Hematopoietic multipotent progenitor cell treated with erythropoietin and hydrocortisone succinate and interleukin-3 and kit ligand, for 6 days (in vitro differentiated cells): ENCODE results near the gene MUC2.

Experiments
- DNase-seq: peaks from one replicate; pipeline ENCODE4 v3.0.0-alpha.2; 2015

The MUC2 gene

GRCh38 chr11:1074244-1075221 lies at the start of gene MUC2:
MUC2 (plus strand) TSS chr11:1074874.
- DNase-seq = no peak

- no peak for DNase-seq
Measured at GRCh38 chr11:1025410-1026162, 49.1 kb upstream of the MUC2 start.

GRCh38 chr11:1026163-1026450 lies 48.6 kb upstream of the MUC2 start:
- DNase-seq = no peak

- DNase-seq = no peak
Measured at GRCh38 chr11:1026641-1027482, 47.8 kb upstream of the MUC2 start.

- no peak for DNase-seq
Measured at GRCh38 chr11:1027483-1028290, 47.0 kb upstream of the MUC2 start.

DNA sequence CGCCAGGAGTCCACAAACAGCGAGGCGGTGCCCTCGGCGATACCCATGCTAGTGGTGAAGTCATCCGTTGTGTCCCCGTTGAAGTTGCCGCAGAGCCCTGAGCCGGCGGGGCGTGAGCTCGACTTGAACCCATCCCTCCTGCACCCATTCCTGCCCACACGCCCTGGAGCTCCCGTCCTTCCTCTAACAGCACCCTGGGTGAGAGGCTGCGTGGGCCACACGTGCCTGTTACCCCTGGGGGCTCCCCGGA lies 46.5 kb upstream of the MUC2 start:
- no peak for DNase-seq

- DNase-seq = no peak
Measured at GRCh38 chr11:1028616-1029015, 46.1 kb upstream of the MUC2 start.

GRCh38 chr11:1029051-1029450 lies 45.6 kb upstream of the MUC2 start:
- no peak for DNase-seq

DNA sequence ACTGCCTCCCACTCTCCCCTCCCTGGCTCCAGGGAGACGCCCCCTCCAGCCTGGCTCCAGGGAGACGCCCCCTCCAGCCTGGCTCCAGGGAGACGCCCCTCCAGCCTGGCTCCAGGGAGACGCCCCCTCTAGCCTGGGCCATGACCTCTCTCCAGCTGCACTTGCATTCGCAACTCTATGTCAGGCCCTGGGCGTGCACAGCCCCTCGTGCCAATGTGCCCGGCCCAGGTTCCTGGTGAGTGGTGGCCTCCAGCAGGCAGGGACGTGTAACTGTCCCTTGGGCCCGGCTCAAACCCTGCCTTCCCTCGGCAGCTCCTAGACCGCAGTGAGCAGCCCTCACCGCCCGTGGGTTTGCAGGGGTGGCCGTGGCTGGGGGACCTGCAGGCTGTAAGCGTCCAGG lies 45.0 kb upstream of the MUC2 start:
- no peak for DNase-seq

DNA sequence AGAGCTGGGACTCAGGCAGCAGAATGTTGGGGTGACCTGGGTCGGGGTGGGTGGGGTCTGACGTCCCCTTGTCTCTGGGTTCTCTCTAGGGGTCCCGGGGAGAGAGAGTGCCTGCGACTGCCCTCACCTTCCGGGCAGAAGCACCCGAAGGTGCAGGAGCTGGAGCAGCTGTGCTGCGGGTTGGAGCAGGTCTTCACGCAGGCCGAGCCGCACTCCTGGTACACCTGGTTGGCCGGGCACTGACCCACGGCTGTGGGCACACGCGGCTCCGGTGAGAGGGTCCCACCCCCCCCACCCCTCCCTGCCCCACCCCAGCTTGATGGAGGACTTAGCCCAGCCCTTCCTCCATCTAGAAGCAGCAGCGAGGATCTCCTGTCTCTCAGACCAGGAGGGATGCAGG lies 44.6 kb upstream of the MUC2 start:
- no peak for DNase-seq

DNA sequence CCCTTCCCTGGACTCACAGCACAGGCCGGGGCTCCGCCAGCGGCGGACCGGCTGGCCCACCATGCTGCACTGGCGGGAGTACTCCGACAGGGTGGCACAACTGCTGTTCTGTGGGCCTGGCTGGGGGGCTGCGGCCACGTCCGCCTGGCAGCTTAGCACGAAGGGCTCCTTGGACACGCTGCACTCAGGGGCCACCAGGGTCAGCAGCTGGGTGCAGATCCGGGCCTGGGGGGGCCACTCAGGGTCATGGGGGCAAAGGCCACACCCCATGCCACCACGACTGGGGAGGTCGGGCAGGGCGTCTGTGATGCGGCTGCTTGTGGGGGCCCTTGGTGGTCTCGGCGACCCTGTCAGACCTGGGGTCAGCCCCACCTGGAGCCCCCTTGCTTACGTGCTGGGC lies 44.1 kb upstream of the MUC2 start:
- no peak for DNase-seq

DNA sequence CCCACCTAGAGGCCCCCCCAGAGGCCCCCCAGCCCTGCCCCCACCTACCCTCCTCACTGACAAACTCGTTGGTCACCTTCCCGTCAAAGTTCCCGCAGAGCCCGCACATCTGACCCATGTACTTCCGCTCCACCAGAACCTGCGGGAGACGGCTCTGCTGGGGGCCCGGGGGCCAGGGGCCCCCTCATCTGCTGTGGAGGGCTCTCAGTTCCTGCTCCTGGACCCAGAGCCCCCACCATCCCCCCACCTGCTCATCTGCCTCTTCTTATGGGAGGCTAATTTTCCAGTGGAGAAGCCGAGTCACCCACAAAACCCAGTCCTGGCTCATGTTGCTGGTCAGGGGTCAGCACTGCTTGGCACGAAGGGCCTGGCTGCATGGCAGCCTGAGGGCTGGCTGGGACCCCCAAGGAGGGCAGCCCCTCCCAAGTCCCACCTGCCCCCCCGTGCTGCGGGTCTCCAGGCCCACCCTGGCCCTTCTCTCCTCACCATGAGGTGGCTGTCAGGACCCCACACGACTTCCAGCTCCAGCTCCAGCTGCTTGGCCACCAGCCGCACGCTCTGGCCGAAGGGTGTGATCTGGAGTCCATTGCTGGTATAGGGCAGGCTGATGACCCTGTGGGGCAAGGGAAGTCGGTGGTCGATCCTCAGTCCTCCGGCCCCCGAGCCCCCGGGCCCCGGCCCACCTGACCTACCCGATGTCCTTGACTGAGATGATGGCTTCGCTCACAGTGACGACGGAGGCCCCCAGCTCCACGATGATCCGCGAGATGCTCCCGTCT lies 43.4 kb upstream of the MUC2 start:
- no peak for DNase-seq

- DNase-seq = no peak
Measured at GRCh38 chr11:1032310-1032891, 42.3 kb upstream of the MUC2 start.

- DNase-seq = no peak
Measured at GRCh38 chr11:1033016-1033798, 41.5 kb upstream of the MUC2 start.

- no peak for DNase-seq
Measured at GRCh38 chr11:1034001-1034400, 40.7 kb upstream of the MUC2 start.

DNA sequence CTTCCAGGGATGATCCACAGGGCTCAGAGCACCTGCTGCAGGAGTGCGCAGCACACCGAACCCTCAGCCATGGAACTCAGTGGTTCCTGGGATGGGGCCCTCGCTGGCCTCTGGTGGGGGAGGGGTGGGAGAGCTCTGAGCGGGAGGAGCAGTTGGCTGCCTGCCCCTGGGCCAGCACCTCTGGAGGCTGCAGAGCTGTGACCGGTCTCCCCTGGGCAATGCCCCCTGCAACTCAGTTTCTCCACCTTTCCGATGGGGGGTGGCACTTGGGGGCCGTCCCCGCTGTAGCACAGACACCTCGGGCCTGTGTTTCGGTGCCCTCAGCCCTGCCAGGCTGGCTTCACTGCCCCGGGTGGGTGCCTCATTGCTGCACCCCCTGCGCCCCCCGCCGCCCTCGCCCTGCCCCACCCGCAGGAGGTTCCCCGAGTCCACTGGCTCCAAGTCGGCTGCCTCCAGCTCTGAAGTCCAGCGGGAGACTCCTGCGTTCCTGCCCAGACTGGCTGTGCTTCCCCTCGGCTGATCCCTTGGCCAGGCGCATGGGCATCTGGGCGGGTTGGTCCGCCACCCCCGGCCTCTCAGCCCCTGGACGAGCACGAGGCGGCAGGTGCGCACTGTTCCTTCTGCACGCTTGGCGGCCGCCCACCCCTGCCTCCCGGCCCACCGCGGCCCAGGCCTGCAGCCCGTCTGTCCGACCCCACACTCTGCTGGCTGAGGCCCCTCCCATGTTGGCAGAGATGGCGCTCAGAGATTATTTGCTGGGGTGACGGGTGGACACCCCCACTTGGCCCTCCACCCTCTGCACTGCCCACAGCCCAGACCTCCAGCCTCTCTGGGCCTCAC lies 40.0 kb upstream of the MUC2 start:
- no peak for DNase-seq

DNA sequence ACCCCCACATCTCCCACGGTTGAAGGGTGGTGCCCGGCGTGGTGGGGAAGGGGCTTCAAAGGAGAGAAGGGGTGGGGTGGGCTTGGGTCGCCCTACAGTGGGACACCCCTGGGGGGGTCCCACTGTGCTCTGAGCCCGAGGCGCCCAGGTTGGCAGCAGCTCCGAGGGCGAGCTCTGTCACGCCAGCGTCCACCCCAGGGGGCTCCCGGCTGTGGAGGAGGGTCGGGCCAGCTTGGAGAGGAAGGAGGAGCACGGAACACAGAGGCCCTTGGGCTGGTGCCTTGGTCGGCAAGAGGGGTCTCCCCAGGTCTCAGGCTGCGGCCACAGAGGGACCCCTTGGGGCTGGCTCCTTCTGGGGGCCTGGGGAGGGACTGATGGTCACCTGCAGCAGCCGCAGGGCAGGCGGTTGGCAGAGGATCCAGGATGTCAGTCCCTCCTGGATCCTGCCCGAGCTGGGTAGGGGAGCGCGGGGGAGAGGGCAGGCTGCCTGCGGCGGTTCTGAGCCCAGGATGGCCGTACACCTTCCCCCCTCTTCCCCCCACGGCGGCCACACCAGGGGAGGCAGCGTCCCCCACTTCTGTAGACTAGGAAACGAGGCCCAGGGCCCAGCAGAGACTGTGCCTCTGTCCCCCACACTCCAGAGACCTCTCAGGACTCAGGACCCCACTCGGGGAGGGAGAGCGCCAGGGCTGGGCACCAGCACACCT lies 38.9 kb upstream of the MUC2 start:
- no peak for DNase-seq

- no peak for DNase-seq
Measured at GRCh38 chr11:1036303-1036923, 38.3 kb upstream of the MUC2 start, which contains the start of gene MUC6. MUC6 (minus strand) TSS chr11:1036718; CDS start chr11:1036655, 63 bp downstream.

DNA sequence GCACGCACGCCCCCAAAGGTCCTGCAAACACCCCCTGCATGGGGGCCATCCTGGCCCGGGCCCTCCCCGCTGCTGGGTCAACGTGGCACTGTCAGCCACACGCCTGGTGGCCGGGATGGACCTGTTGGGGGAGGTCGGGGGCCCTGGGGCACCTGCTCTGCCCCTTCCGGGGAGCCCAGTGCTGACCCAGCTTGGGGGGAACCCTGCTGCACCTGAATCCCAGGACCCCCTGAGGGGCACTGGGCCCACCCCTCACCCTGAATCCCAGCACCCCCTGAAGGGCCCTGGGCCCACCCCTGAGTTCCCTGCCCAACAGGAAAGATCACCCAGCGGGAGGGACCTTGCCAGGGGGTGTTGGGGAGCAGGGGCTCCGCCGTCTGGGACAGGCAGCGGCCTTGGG lies 37.7 kb upstream of the MUC2 start:
- no peak for DNase-seq
